Measurements from ENCODE around the gene SLC2A11. TPM values are rescaled to one million over a fixed set of nuclear protein-coding genes. Genes with fewer than 3 reads are reported as not detected.
A peak's percentile ranks its signal among the peaks of the same experiment; 100 is the strongest.

SLC2A11 gene
- total RNA-seq, 5 donors from 2014 or later (not counting 1 experiment from before 2014, with no cell fraction given), result 16.2 to 24.2 (median 18.6) TPM

- H3K4me3 ChIP-seq (ENCODE audit: control insufficient read depth in 1 of 2, extremely low read depth in 1 of 2, low read length in 1 of 2), result no peak overlapping the region
- H3K9me3 ChIP-seq, result no peaks in the 10 kb centered on the region
- Mint-ChIP-seq H3K4me3 (peak overlapping the region; percentile 25 to 40 (median 37)), H3K36me3 (peaks cover 2% of the 10 kb centered on the region), H3K27ac (no peak overlapping the region), H3K4me1 (peaks cover 15 to 24% (median 21%) of the 10 kb centered on the region in 3 donors), H3K27me3 (no peaks in the 10 kb centered on the region), H3K9me3 (no peaks in the 10 kb centered on the region)
- no peak overlapping the region for H3K27ac ChIP-seq (ENCODE audit: low read length)
- ChIA-PET CTCF (no interaction called here), POLR2A (no interaction called here)
- H3K4me1 ChIP-seq (ENCODE audit: control insufficient read depth in 1 of 2, extremely low read depth in 1 of 2, insufficient read depth in 2 of 2, low read length in 2 of 2), result peaks cover 0 to 23% of the 10 kb centered on the region in 2 experiments
- no peak for ATAC-seq (replicated peaks in 1 of 4)
- H3K36me3 ChIP-seq (ENCODE audit: control insufficient read depth in 2 of 2, extremely low read depth in 1 of 2, insufficient read depth in 1 of 2, low read length in 1 of 2), result peaks cover 25 to 29% of the 10 kb centered on the region in 2 donors
- WGBS (ENCODE audit: insufficient coverage), result 98% methylated on average over 4 of the region's 5 CpGs
- no peaks in the 10 kb centered on the region for H3K27me3 ChIP-seq (replicated peaks in 1 of 2; ENCODE audit: control insufficient read depth in 2 of 2, extremely low read depth in 1 of 2, insufficient read depth in 2 of 2, low read length in 1 of 2)
- DNase-seq, result no peak
These were observed 21.4 kb upstream of the SLC2A11 start for GRCh38 chr22:23836281-23836680.

GRCh38 chr22:23836692-23837495, 20.8 kb upstream of the SLC2A11 start:
- peaks cover 20 to 28% of the 10 kb centered on the region in 2 donors for H3K36me3 ChIP-seq (ENCODE audit: control insufficient read depth in 2 of 2, extremely low read depth in 1 of 2, insufficient read depth in 1 of 2, low read length in 1 of 2)
- no peak overlapping the region for H3K4me3 ChIP-seq (ENCODE audit: control insufficient read depth in 1 of 2, extremely low read depth in 1 of 2, low read length in 1 of 2)
- Mint-ChIP-seq H3K27ac (no peak overlapping the region), H3K4me1 (peaks cover 15 to 24% (median 21%) of the 10 kb centered on the region in 3 donors), H3K4me3 (peak overlapping the region; percentile 55 to 95 (median 89)), H3K36me3 (peaks cover 2% of the 10 kb centered on the region), H3K27me3 (no peaks in the 10 kb centered on the region), H3K9me3 (no peaks in the 10 kb centered on the region)
- no peak for ATAC-seq (replicated peaks in 1 of 4)
- ChIA-PET CTCF (no interaction called here), POLR2A (no interaction called here)
- H3K4me1 ChIP-seq (ENCODE audit: control insufficient read depth in 1 of 2, extremely low read depth in 1 of 2, insufficient read depth in 2 of 2, low read length in 2 of 2), result peaks cover 0 to 23% of the 10 kb centered on the region in 2 experiments
- no peak overlapping the region for H3K27ac ChIP-seq (ENCODE audit: low read length)
- H3K27me3 ChIP-seq (replicated peaks in 1 of 2; ENCODE audit: control insufficient read depth in 2 of 2, extremely low read depth in 1 of 2, insufficient read depth in 2 of 2, low read length in 1 of 2), result peaks cover 0 to 2% of the 10 kb centered on the region in 2 experiments
- no peaks in the 10 kb centered on the region for H3K9me3 ChIP-seq
- no peak for DNase-seq
- WGBS (ENCODE audit: insufficient coverage), result 94% methylated on average over 9 of the region's 12 CpGs

GRCh38 chr22:23837496-23837859, 20.2 kb upstream of the SLC2A11 start:
- POLR2A ChIA-PET, result no interaction called here
- 96% methylated on average over 12 of the region's 12 CpGs for WGBS (ENCODE audit: insufficient coverage)

GRCh38 chr22:23837911-23838680, 19.6 kb upstream of the SLC2A11 start:
- peak overlapping the region; percentile 60 to 69 for H3K4me3 ChIP-seq (ENCODE audit: control insufficient read depth in 1 of 2, extremely low read depth in 1 of 2, low read length in 1 of 2)

More at GRCh38 chr22:23837496-23837859, 20.2 kb upstream of the SLC2A11 start:
- peaks cover 0 to 23% of the 10 kb centered on the region in 2 experiments for H3K4me1 ChIP-seq (ENCODE audit: control insufficient read depth in 1 of 2, extremely low read depth in 1 of 2, insufficient read depth in 2 of 2, low read length in 2 of 2)
- Mint-ChIP-seq H3K4me1 (peaks cover 15 to 24% (median 21%) of the 10 kb centered on the region in 3 donors), H3K9me3 (no peaks in the 10 kb centered on the region), H3K27ac (peak overlapping the region in 1 of 2 donors; percentile 59), H3K27me3 (no peaks in the 10 kb centered on the region), H3K4me3 (peak overlapping the region; percentile 87 to 95 (median 89)), H3K36me3 (peaks cover 2% of the 10 kb centered on the region)
- CTCF ChIA-PET, result no interaction called here
- H3K27ac ChIP-seq (ENCODE audit: low read length), result no peak overlapping the region
- H3K9me3 ChIP-seq, result no peaks in the 10 kb centered on the region
- H3K36me3 ChIP-seq (ENCODE audit: control insufficient read depth in 2 of 2, extremely low read depth in 1 of 2, insufficient read depth in 1 of 2, low read length in 1 of 2), result peaks cover 15 to 23% of the 10 kb centered on the region in 2 donors
- H3K27me3 ChIP-seq (replicated peaks in 1 of 2; ENCODE audit: control insufficient read depth in 2 of 2, extremely low read depth in 1 of 2, insufficient read depth in 2 of 2, low read length in 1 of 2), result peaks cover 0 to 2% of the 10 kb centered on the region in 2 experiments
- no peak for DNase-seq
- no peak for ATAC-seq (replicated peaks in 1 of 4)
- no peak overlapping the region for H3K4me3 ChIP-seq (ENCODE audit: control insufficient read depth in 1 of 2, extremely low read depth in 1 of 2, low read length in 1 of 2)

GRCh38 chr22:23838681-23839468, 18.8 kb upstream of the SLC2A11 start, which contains the start of gene DERL3:
Gene DERL3, minus strand, starts transcription at chr22:23839006. Its CDS starts 19 bp downstream, at chr22:23838987.
- ChIA-PET POLR2A (no interaction called here), CTCF (interaction anchor here in 1 of 2 donors (0.6 kb wide), 1 partner anchor 9 kb away, joined by 4 read pairs; no protein-coding TSS in a partner anchor)
- Histone ChIP-seq H3K9me3 (no peaks in the 10 kb centered on the region), H3K27me3 (replicated peaks in 1 of 2; ENCODE audit: control insufficient read depth in 2 of 2, extremely low read depth in 1 of 2, insufficient read depth in 2 of 2, low read length in 1 of 2) (peaks cover 0 to 2% of the 10 kb centered on the region in 2 experiments), H3K4me1 (ENCODE audit: control insufficient read depth in 1 of 2, extremely low read depth in 1 of 2, insufficient read depth in 2 of 2, low read length in 2 of 2) (peaks cover 0 to 23% of the 10 kb centered on the region in 2 experiments), H3K36me3 (ENCODE audit: control insufficient read depth in 2 of 2, extremely low read depth in 1 of 2, insufficient read depth in 1 of 2, low read length in 1 of 2) (peaks cover 9 to 14% of the 10 kb centered on the region in 2 donors), H3K4me3 (ENCODE audit: control insufficient read depth in 1 of 2, extremely low read depth in 1 of 2, low read length in 1 of 2) (peak within 1 kb of the TSS; percentile 60 to 69), H3K27ac (ENCODE audit: low read length) (peak within 1 kb of the TSS; percentile 10)
- Mint-ChIP-seq H3K27ac (peak within 1 kb of the TSS; percentile 59 to 88), H3K4me3 (peak within 1 kb of the TSS; percentile 87 to 95 (median 89)), H3K4me1 (peaks cover 15 to 24% (median 21%) of the 10 kb centered on the region in 3 donors), H3K36me3 (peaks cover 2% of the 10 kb centered on the region), H3K9me3 (no peaks in the 10 kb centered on the region), H3K27me3 (no peaks in the 10 kb centered on the region)
- WGBS (ENCODE audit: insufficient coverage), result under 1% methylated on average over 63 of the region's 70 CpGs
- DNase-seq (peak; percentile 86 to 96 (median 91)), ATAC-seq (replicated peaks in 1 of 4) (peak; percentile 91 to 94 (median 92))

More at GRCh38 chr22:23837911-23838680, 19.6 kb upstream of the SLC2A11 start:
- Mint-ChIP-seq H3K27ac (peak overlapping the region; percentile 52 to 59), H3K9me3 (no peaks in the 10 kb centered on the region), H3K4me3 (peak overlapping the region; percentile 87 to 95 (median 89)), H3K36me3 (peaks cover 2% of the 10 kb centered on the region), H3K4me1 (peaks cover 15 to 24% (median 21%) of the 10 kb centered on the region in 3 donors), H3K27me3 (no peaks in the 10 kb centered on the region)
- no peaks in the 10 kb centered on the region for H3K9me3 ChIP-seq
- ATAC-seq (replicated peaks in 1 of 4), result no peak
- 25% methylated on average over 36 of the region's 41 CpGs for WGBS (ENCODE audit: insufficient coverage)
- ChIA-PET POLR2A (no interaction called here), CTCF (interaction anchor here in 1 of 2 donors (0.6 kb wide), 1 partner anchor 9 kb away, joined by 4 read pairs; no protein-coding TSS in a partner anchor)
- H3K36me3 ChIP-seq (ENCODE audit: control insufficient read depth in 2 of 2, extremely low read depth in 1 of 2, insufficient read depth in 1 of 2, low read length in 1 of 2), result peaks cover 15 to 21% of the 10 kb centered on the region in 2 donors
- peaks cover 0 to 2% of the 10 kb centered on the region in 2 experiments for H3K27me3 ChIP-seq (replicated peaks in 1 of 2; ENCODE audit: control insufficient read depth in 2 of 2, extremely low read depth in 1 of 2, insufficient read depth in 2 of 2, low read length in 1 of 2)
- DNase-seq, result peak in 2 of 35 experiments; percentile 11 to 19
- peaks cover 0 to 23% of the 10 kb centered on the region in 2 experiments for H3K4me1 ChIP-seq (ENCODE audit: control insufficient read depth in 1 of 2, extremely low read depth in 1 of 2, insufficient read depth in 2 of 2, low read length in 2 of 2)
- peak overlapping the region; percentile 10 for H3K27ac ChIP-seq (ENCODE audit: low read length)
